ENCODE data around the gene RGS6.

RGS6 gene

GRCh38 chr14:72311116-72311515 lies 378.9 kb downstream of the RGS6 start:
- DNase-seq (ENCODE audit: low read depth): no peak

GRCh38 chr14:72311516-72311915 lies 379.3 kb downstream of the RGS6 start:
- DNase-seq (ENCODE audit: low read depth): no peak

DNA sequence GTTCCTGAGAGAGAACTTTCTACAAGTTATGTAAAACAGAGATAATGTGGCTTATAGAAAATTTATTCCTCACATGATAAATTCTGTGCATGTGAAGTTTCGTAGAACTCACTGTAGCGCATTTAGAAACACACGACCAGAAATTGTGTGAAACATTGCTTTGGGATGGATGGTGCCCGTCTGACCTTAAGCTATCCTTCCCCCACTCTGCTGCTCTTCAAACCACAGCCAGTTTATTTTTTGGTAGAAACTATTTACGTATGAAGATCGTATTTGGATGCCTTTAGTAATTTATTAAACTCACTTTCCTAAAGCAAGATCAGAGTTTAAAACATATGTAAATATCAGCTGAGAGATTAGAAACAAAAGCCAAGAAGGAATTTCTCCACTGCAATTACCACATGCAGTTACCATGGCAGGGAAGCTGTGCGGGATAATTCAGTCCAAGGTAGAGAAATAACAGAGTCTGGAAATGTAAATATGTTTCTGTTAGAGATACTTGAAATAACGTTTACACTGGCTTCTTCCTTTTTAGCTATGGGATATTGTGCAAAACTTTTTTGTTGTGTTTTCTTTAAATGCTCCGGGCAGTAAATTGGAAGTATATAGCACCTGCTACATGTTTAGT lies 382.7 kb downstream of the RGS6 start:
- no peak for DNase-seq (ENCODE audit: low read depth)

DNA sequence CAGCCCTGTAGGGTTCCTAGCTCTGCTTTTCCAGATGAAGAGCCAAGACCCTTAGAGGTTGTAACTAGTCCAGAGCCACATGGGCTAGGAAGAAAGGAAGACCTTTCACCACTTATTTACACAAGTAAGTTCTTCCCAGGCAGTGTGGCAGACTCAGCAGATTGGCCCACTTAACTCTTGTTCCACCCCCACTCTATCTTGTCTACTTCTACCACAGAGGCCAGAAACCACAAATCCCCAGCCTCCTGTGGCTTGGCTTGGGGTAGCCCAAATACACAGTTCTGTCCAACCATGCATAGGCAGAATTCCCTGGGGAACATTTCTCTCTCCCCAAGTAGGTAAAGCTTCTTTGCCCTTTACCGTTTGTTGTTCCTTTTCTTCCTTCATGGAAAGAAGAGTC lies 383.5 kb downstream of the RGS6 start:
- no peak for DNase-seq (ENCODE audit: low read depth)

DNA sequence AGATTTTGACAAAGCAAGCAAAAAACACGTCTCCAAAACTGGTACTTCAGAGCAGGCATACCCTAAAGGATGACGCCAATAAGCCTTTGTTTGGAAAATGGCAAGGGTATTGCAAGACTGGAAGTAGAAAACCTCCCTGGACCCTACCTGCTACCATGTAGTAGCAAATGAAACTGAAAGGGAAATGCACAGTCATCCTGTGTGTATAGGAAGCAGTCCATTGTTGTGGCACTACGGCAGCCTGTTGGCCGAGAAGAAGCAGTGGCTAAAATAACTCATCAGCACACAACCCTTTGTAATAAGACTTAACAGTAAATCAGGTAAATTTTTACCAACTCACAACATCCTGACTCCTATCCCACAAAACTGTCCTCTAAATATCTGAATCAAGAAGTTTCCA lies 386.4 kb downstream of the RGS6 start:
- DNase-seq (ENCODE audit: low read depth): no peak

DNA sequence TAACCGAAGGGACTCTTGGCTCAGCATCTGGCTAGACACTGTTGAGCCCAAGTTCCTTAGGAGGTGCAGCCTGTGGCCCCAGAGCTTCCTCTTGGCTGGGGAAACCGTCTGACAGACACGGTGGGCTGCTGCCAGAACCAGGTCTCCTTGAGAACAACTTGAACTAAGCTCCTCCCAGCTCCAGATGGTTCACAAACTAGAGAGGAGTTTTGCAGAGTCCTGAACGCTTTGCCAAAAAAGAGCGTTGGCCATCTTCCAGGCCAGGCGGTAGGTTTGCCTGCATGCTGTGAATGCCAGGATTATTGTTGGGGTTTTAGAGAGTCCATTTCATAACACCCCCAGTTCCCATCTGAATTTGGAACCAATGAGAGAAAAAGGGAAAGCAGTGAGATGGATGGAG lies 399.8 kb downstream of the RGS6 start:
- DNase-seq (ENCODE audit: low read depth): no peak

DNA sequence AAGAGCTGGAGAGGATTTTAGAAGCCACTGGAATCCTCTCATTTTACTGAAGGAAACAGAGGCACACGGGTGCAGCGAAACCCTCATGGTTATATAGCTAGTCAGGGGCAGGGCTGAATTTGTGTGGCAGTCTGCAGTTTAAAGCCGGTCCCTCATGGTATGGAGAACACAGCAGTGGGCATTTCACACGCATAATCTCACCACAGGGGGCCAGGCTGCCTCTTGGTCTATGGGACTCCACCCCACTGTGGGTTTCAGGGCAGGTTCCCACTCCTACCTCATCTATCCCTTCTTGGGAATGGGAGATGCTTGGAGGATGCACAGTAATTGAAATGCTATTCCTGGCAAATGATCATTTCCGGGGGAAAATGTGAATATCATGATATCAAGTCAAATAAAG lies 400.6 kb downstream of the RGS6 start:
- DNase-seq (ENCODE audit: low read depth): no peak

GRCh38 chr14:72333357-72333756 lies 401.1 kb downstream of the RGS6 start:
- no peak for DNase-seq (ENCODE audit: low read depth)

DNA sequence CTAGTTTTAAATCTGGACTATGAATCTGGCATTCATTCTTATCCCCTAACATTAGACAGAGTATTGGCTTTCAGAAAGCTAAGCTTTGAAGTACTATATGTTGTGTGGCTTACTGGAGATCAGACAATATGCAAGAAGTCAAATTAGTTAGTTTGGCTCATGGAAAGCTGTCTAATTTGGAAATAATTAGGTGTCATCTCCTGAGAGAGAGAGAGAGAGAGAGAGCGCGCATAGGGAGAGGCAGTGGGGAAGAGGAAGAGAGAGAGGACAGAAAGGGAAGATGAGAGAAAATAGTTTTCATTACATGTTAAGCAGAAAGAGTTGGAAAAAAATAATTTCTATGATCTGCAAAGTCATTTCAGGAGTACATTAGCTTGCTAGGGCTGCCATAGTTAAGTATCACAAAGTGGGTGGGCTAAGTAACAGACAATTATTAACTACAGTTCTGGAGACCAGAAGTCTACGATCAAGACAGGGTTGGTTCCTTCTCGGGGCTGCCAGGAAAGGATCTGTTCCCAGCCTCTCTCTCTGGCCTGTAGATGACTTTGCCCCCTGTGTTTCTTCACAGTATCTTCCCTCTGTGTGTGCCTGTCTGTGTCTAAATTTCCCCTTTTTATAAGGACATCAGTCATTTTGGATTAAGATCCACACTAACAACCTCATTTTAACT lies 404.2 kb downstream of the RGS6 start:
- no peak for DNase-seq (ENCODE audit: low read depth)

DNA sequence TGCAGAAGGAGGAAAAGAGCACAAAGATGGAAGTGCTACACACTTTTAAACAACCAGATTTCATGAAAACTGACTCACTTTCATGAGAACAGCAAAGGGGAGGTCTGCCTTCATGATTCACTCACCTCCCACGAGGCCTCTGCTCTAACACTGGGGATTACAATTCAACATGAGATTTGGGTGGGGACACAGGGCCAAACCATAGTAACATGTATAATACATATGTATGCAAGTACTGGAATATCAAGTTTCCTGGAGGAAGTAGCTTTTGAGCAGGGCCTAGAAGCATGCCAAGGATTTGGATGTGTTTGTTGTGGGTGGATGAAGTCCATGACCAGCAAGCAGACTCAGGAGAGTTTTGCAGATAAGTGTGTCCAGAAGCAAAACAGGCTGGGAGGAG lies 409.0 kb downstream of the RGS6 start:
- DNase-seq (ENCODE audit: low read depth): no peak

DNA sequence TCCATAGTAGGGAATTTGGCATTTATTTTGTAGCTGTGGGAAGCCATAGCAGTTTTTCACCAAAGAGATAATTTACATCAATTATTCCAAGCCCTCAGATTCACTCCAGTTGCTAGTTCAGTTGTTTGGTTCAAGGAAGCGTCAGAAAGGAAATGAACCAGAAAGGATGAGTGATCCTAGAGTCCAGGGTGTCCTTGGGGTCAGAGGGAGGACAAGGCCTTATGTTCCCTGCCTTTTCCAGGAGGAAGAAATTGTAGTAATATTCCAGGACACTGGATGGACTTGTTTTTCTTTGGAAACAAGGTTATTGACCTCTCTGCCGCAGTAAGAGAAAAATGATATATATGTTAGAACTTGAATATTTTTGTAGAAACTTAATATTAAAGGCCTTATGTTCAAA lies 409.5 kb downstream of the RGS6 start:
- DNase-seq (ENCODE audit: low read depth): no peak

DNA sequence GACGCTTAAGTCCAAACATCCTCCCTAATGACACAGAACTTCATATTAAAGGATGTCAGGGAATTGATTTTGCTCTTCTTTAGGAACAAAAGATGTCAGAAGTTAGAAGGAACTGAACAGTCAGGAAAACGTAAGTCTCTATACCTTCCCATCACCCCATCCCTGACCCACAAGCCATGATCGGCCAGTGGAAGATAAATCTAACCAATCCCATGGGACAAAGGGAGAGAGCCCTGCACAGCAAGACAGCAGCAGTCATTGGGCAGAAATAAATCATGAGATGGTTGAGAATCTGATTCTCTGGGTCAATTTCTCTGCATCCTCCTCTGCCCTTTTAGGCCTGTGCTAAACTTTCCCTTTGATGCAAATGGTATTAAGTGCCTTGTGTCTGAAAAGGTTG lies 414.9 kb downstream of the RGS6 start:
- no peak for DNase-seq (ENCODE audit: low read depth)

DNA sequence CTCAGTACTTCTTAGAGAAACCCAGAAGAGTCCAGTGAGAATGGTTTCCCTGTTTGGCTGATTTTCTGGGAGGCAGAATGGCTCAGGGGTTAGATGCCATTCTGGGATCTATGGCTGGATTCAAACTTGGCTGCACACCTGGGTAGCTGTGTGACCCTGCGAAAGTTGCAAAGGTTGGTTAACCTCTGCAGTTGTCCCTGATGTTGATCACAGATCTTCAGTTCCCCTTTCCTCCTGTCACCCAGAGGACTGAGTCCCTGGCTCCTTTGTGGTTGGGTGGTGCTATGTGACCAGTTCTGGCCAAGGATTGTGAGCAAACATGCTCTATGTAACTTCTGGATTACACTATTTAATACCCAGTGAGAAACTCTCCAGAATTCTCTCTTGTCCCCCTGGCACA lies 418.0 kb downstream of the RGS6 start:
- DNase-seq (ENCODE audit: low read depth): no peak

DNA sequence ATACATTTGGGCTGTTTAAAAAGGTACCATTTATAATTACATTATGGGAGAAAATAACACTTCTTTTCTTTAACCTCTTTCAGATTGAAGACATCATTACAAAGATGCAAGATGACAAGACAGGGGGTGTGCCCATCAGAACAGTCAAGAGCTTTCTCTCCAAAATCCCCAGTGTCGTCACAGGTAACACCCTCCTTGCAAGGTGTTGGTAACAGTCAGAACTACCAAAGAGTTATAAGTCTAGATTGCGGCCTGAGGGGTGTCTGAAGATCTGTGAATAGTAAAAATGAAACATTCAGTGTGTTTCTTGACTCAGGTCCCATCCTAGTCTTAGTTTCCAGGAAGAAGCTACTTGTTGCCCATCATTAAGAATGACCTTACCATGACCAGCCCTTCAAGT lies 419.8 kb downstream of the RGS6 start:
- no peak for DNase-seq (ENCODE audit: low read depth)

DNA sequence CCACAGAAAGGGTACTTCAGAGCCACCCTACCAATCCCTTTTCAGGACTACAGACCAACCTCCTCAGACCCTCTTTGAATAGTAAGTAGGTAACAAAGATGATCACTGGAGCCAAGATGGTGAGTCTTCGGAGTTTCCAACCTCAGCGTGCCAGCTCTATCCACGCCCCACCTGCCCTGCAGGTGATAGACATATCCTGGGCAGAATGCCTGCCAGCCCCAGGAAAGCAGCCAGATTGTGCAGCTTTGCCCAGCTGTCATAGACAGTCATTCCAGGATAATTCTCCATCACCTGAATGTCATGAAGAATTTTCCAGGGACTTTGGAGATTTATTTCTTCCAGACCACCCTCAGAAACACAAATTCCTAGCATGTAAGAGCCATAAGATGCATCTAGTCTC lies 434.4 kb downstream of the RGS6 start:
- no peak for DNase-seq (ENCODE audit: low read depth)

DNA sequence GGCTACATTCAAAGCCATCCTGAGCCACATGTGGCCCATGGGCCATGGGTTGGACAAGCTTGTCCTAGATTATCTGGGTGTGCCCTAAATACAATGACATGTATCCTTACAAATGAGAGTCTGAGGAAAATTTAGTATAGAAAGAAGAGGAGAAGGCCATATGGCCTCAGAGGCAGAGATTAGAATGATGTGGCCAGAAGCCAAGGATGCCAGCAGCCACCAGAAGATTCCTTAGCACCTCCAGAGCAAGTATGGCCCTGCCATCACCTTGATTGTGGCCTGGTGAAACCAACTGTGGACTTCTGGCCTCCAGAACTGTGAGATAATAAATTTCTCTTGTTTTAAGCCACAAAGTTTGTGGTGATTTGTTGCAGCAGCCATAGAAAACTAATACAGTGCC lies 436.9 kb downstream of the RGS6 start:
- DNase-seq (ENCODE audit: low read depth): no peak

GRCh38 chr14:72377016-72377415 lies 444.8 kb downstream of the RGS6 start:
- DNase-seq (ENCODE audit: low read depth): no peak

GRCh38 chr14:72380456-72380855 lies 448.2 kb downstream of the RGS6 start:
- DNase-seq (ENCODE audit: low read depth): no peak

DNA sequence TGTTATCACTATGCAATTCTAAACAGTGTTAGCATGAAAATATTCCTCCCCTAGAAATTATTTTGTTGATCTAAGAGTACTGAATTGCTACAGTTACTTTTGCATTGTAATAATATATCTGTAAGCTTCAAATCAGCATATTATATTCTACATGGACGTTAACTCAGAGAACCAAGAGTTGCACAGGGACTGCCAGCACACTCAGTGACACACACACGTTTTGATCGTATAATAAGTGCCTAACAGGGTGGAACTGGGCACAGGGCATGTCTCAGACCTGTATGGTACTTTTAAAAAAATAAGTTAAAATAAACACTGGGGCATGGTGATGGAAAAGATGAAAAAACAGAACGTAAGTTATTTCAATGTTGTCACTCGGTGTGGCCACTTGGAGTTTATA lies 451.6 kb downstream of the RGS6 start:
- DNase-seq (ENCODE audit: low read depth): no peak

- DNase-seq (ENCODE audit: low read depth): no peak
Measured at GRCh38 chr14:72387726-72388125, 455.5 kb downstream of the RGS6 start.

DNA sequence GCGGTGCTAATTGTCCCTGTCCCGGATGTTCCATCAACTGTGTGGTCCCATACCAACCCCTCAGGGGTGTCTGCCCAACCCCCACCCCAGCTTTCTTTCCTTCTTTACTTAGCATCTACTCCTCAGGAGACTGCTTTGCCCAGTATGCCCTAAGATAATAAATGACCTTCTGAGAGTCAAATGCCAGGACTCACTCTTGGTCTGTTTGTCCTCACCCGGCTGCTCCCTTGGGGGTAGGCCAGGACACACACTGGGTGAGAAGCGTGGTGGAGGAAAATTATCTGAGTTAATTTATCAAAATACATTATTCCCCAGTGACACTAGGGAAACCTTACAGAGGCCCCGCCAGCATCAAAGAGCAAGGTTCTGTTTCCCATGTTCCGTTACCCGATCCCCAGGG lies 457.0 kb downstream of the RGS6 start:
- DNase-seq (ENCODE audit: low read depth): no peak

- DNase-seq (ENCODE audit: low read depth): no peak
Measured at GRCh38 chr14:72401101-72401625, 468.9 kb downstream of the RGS6 start.

GRCh38 chr14:72401632-72402376 lies 469.6 kb downstream of the RGS6 start:
- DNase-seq (ENCODE audit: low read depth): no peak
